Lower leg skin (tissue), 4 donors: Measurements from ENCODE around the gene PSMA2. TPM values are rescaled to one million over a fixed set of nuclear protein-coding genes. Genes with fewer than 3 reads are reported as not detected.
A peak's percentile ranks its signal among the peaks of the same experiment; 100 is the strongest.

Experiments used
- DNase-seq, 2 donors: peaks; one replicate each; pipeline ENCODE4 v3.0.0-alpha.2; 2019; ENCODE audit warnings: low spot score in 2 of 2
- H3K4me3 ChIP-seq: fragments of 200-600 bp; sonication (generic); 2 replicates; pipeline ENCODE4 v1.5.1; 2017; ENCODE audit warnings: mild to moderate bottlenecking, low read depth; ENCODE audit not compliant: poor library complexity, severe bottlenecking
- CTCF ChIP-seq, 3 donors: fragments of 450-650 bp; IDR thresholded peaks; one replicate each; pipeline ENCODE4 v1.5.1; 2016; ENCODE audit warnings: antibody characterized with exemption in 3 of 3, mild to moderate bottlenecking in 3 of 3, moderate library complexity in 2 of 3
- POLR2A ChIP-seq, 2 donors: fragments of 450-650 bp; IDR thresholded peaks; one replicate each; pipeline ENCODE4 v1.6.1; 2016 to 2017; ENCODE audit warnings: antibody characterized with exemption in 2 of 2, mild to moderate bottlenecking in 1 of 2, moderate library complexity in 1 of 2
- WGBS, 2 donors: methylation state at CpG; one replicate each; pipeline ENCODE4 v1.1.5; 2018; 5-methylcytosine and 5-hydroxymethylcytosine counted together
- intact Hi-C: fragments of 100-400 bp; cut with DNase I; formaldehyde crosslinking; loops from one replicate; pipeline ENCODE4 v1.15.0; 2023; ENCODE audit warnings: low total_unique reads
- total RNA-seq, 4 donors: library from RNA; depleted of rRNA; stranded (reverse); fragments of >200 nt; gene quantifications; one replicate each; pipeline ENCODE4 v1.1.0, GENCODE V29; 2016

The PSMA2 gene
- total RNA-seq, 4 donors from 2014 or later, result 28.5 to 59.8 (median 44.3) TPM

DNA sequence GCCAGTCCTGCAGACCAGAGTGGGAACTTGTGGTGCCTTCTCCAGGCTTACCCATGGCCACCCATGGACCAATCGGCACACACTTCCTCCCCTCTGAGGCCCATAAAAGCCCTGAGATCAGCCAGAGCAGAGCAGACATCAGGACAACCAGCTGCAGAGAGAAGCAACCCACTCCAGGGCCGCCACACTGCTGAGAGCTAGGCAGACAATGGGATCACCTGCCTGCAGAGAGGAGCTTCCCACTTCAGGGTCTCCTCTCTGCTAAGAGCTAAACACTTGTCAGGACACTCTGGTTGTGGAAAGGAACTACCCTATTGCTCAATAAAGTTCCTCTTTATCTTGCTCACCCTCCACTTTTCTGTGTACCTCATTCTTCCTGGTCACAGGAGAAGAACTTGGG is 54.1 kb downstream of the PSMA2 start:
- intact Hi-C loops, result no loop called here
- DNase-seq, result no peak
- no peak for TF ChIP-seq CTCF (IDR thresholded peaks at IDR 0.05)
- TF ChIP-seq POLR2A (IDR thresholded peaks at IDR 0.05), result no peak
- WGBS, 2 donors, result 71 to 89% methylated on average over 2 of the region's 2 CpGs
- H3K4me3 ChIP-seq, result no peak overlapping the region

DNA sequence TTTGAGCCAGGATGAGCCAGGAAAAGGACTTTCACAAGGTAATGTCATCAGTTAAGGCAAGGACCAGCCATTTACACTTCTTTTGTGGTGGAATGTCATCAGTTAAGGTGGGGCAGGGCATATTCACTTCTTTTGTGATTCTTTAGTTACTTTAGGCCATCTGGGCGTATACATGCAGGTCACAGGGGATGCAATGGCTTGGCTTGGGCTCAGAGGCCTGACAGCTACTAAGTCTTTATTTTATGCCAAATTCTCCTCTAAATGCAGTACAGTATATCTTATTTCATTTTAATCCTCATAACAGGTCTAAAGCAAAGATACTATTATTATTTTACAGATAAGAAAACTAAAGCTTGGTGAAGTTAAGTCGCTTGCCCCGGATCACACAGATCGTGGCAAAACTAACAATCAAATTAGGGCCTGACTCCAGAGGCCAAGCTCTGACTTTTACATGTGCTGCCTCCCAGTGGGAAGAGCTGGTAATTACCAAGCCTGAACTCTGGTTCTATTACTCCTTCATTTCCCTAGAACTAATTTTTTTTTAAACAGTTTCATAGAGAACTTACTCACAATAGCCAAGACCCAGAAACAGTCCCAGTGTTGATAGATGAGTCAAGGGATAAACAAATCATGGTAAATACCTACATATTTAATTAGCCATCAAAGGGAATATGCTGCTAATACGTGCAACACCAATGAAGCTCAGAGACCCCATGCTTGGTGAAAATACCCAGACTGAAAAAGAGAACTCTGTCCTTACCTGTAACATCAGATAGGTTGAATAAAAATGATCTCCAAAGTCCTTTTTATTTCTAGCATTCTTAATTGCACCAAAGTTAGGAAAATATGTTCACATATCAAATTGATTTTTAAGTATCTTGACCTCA is 55.5 kb downstream of the PSMA2 start:
- intact Hi-C loops, result no loop called here
- WGBS, 2 donors, result 39 to 44% methylated on average over 5 of the region's 5 CpGs
- no peak overlapping the region for H3K4me3 ChIP-seq
- TF ChIP-seq CTCF (IDR thresholded peaks at IDR 0.05) (peak in 1 of 3 donors; percentile 14), POLR2A (IDR thresholded peaks at IDR 0.05) (no peak)
- peak in 1 of 2 donors; percentile 47 for DNase-seq

GRCh38 chr7:42869131-42870020 is 62.6 kb downstream of the PSMA2 start:
- 63 to 65% methylated on average over 7 of the region's 7 CpGs for WGBS, 2 donors
- DNase-seq, result no peak
- intact Hi-C loops, result no loop called here

DNA sequence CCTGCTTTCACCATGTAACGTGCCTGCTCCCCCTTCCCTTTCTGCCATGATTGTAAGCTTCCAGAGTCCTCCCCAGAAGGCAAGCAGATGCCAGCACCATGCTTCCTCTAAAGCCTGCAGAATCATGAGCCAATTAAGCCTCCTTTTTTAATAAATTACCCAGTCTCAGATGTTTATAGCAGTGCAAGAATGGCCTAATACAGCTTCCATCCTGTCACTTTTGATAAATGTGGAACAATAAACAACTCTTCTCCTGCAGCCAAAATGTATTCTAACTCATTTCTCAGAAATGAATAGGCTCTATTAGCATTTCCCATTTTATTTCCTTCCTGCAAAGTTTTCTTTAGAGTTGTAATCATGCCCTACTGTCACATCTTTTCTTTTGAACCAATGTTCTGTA is 63.5 kb downstream of the PSMA2 start:
- no peak overlapping the region for H3K4me3 ChIP-seq
- no peak for DNase-seq
- intact Hi-C loops, result no loop called here
- TF ChIP-seq CTCF (IDR thresholded peaks at IDR 0.05) (no peak), POLR2A (IDR thresholded peaks at IDR 0.05) (no peak)
- WGBS, 2 donors, result 62 to 86% methylated on average over 1 of the region's 1 CpG

More at GRCh38 chr7:42869131-42870020, 62.6 kb downstream of the PSMA2 start:
- TF ChIP-seq CTCF (IDR thresholded peaks at IDR 0.05) (no peak), POLR2A (IDR thresholded peaks at IDR 0.05) (no peak)
- no peak overlapping the region for H3K4me3 ChIP-seq

Other genes starting within 250 kb of the PSMA2 start
- 1 to 10 TPM; 3.5 to 9.7 (median 5.9) TPM for gene C7orf25, start 20.1 kb downstream of the PSMA2 start, total RNA-seq
- gene MRPL32, start 202 bp upstream of the PSMA2 start, total RNA-seq, result 10 to 100 TPM; 19.1 to 31.7 (median 25.7) TPM
- gene HECW1, start 180.5 kb upstream of the PSMA2 start, total RNA-seq, result 1 to 10 TPM in 2 of 4 donors, under 1 TPM in 1, not detected in 1; 0.62 to 4.3 (median 1.4) TPM